Putamen (tissue), 1 donor: Measurements from ENCODE around the gene SMTNL1.

Source experiments
- DNase-seq: peaks from one replicate; pipeline ENCODE4 v3.0.0-alpha.2; 2016; ENCODE audit warnings: low spot score

The SMTNL1 gene

GRCh38 chr11:57588046-57588710 lies 50.8 kb downstream of the SMTNL1 start:
- no peak for DNase-seq

- no peak for DNase-seq
Observed at GRCh38 chr11:57596266-57596885, 59.0 kb downstream of the SMTNL1 start.

GRCh38 chr11:57597461-57597915 lies 60.1 kb downstream of the SMTNL1 start, which contains the start of gene SERPING1:
Gene SERPING1 (plus strand): TSS chr11:57597685. CDS start chr11:57598271, 586 bp downstream.
- no peak for DNase-seq

GRCh38 chr11:57597916-57598830 lies 60.8 kb downstream of the SMTNL1 start:
- DNase-seq, result peak; percentile 20

GRCh38 chr11:57598831-57599155 lies 61.4 kb downstream of the SMTNL1 start:
- DNase-seq, result no peak

GRCh38 chr11:57599381-57599780 lies 62.0 kb downstream of the SMTNL1 start:
- no peak for DNase-seq
